ENCODE measurements around the gene MEF2D.

Gene MEF2D

DNA sequence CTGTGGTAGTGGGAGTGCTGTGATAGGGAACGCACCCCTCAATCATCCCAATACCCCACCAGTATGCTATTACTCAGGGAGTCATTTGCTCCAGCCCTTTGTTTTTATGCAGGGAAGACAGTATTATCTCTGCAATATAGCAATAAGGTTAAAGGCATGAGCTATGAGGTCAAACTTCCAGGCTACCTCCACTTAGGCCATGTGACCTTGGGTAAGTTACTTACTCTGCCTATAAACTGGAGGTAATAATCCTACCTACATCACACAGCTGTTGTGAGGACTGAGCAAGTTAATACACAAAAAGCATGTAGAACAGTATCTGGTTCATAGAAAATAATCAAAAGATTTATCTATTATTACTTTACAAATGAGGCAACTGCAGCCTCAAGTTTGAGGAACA lies 30.1 kb downstream of the MEF2D start:
- DNase-seq (ENCODE audit: low spot score), result no peak

DNA sequence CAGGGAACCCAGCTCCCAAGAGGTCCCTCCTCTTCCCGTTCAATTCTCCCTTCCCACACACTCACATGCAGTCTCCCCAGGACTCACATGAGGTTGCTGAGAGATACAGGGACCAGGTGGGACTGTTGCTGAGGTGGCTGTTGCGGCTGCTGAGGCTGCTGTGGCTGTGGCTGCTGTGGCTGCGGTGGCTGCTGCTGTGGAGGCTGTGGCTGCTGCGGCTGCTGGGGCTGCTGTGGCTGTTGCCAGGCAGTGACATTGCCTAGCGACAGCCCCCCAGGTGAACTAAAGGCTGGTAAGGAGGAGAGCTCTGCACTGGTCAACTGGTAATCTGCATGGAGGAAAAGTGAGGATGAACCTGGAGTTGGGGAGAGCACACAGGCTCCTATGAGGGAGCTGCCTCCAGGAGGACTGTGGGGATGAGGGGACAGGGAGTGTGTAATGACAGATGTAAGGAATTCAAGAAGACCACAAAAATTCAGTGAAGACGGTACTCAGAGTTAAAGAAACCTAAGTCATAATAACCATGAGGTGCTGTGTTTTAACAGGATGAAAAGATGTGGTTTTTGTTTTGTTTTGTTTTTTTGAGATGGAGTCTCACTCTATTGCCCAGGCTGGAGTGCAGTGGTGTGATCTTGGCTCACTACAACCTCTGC lies 31.8 kb downstream of the MEF2D start:
- no peak for DNase-seq (ENCODE audit: low spot score)

DNA sequence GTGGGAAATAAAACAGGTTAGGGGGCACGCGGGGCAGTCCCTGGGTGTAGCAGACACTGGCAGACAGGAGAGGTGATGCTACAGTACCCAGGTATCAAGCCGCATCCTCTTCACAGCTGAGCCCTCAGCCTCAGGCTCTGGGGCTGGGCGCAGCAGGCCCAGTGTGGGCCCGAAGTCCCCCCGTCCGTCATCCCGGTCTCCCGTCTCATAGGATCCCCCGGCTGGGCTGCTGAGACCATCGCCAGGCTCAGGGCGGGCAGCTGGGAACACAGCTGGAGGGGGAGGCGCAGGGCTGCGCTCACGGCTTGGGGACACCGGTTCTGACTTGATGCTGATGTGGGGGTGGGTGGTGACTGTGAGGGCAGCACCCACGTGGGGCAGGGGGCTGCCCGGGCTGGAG lies 32.7 kb downstream of the MEF2D start:
- no peak for DNase-seq (ENCODE audit: low spot score)

DNA sequence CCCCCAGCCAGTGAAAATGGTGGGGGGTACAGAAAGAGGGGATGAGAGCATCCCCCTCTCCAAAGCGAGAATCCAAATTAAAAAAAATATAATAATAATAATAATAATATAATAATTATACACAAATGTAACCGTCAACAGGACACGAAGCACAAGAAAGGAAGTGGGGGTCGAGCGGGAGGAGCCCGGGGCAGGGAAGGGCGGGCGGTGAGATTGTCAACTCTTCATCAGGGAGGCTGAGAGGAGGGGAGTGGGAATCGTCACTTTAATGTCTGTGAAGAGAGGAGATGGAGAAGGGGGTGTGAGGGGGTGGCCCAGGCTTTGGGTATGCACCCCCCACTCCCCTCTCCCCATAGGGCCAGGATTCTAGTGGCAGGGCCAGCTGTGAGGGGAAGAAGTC lies 33.2 kb downstream of the MEF2D start:
- no peak for DNase-seq (ENCODE audit: low spot score)

DNA sequence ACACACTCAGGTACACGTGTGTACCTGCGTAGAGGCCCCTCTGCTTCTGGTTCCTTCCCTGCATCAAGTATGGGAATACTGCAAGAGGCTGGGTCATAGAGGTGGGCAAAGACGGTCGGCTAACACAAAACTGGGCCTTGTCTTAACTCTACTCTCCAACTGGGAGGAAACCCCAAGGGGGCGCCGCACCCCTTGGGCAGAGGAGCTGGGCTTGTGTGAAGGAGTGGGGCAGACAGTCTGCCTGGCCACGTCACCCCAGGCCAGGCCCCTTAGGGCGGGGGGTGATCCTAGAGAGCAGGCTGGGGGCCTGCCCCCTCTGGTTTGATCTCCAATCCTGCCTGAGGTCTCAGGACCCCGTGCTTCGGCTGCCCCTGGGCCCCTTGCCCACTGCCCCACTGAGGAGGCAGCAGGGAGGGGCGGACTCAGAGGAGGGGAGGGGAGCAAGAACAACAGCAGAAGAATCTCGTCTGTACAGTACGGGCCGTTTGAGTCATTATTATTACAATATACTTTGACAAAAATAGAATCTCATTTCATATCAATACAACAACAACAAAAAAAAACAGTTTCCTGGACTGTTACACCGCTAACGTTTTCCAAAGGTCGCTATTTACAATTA lies 34.7 kb downstream of the MEF2D start:
- DNase-seq (ENCODE audit: low spot score), result no peak

DNA sequence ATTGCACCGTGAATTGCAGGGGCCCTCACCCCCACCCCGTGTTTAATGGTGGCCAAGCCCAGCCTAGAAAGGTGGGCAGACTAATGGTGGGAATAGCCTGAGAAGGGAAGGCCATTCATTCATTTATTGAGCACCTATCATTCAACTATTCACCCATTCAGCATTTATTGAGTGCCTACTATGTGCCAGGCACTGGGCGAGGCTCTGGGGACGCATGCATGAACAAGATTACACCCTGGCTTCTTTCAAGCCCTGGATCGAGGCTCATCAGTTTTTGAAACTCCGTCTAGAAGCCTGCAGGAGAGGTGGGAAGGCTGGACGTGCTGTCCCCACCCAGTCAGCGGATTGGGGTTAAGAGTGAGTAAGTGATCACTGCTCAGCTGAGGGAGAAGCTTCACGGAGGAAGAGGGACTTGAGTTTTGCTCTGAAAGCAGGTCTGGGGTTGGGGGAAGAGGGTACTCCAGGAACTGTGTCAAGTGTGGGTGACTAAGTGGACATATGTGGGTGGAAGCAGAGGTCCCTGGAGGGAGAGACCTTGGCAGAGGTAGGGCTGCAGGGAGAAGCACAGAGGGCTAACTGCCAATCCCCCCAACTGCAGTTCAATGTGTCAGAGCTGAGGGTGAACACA lies 35.6 kb downstream of the MEF2D start:
- DNase-seq (ENCODE audit: low spot score), result no peak

DNA sequence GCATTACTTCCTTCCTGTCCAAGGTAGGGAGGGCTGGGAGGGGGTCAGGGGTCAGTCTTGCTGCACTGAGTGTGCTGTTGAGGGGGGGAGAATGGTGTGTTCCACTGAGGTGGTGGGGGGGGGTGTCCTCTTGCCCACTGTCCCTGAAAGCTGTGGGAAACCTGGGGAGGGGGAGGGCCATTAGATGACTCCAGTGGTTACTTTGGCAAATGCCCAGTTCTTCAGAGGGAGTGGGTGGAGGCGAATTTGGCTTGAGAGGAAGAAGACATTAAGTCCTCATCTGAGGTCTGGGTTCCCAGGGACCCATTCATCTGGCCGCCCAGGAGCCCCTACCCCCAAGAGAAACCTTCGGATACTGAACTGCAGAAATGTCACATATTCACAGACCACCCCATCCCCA lies 36.2 kb downstream of the MEF2D start:
- no peak for DNase-seq (ENCODE audit: low spot score)

DNA sequence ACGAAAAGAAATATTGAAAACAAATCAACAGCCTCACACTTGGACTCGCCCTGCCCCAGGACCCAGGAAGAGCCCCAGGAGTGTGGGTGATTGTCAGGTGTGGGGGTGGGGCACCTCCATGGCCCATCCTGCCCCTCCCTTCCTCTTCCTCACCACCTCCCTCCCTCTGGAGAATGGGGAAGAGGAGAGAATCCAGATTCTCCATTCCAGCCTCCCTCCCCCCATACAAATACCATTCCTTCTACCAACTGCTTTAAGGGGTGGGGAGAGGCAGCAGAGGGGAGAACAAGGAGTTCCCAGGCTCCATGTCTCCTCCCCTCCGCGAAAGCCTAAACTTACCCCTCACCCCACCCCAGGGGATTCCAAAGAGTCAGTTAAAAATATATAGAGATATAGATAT lies 36.7 kb downstream of the MEF2D start:
- DNase-seq (ENCODE audit: low spot score), result no peak

DNA sequence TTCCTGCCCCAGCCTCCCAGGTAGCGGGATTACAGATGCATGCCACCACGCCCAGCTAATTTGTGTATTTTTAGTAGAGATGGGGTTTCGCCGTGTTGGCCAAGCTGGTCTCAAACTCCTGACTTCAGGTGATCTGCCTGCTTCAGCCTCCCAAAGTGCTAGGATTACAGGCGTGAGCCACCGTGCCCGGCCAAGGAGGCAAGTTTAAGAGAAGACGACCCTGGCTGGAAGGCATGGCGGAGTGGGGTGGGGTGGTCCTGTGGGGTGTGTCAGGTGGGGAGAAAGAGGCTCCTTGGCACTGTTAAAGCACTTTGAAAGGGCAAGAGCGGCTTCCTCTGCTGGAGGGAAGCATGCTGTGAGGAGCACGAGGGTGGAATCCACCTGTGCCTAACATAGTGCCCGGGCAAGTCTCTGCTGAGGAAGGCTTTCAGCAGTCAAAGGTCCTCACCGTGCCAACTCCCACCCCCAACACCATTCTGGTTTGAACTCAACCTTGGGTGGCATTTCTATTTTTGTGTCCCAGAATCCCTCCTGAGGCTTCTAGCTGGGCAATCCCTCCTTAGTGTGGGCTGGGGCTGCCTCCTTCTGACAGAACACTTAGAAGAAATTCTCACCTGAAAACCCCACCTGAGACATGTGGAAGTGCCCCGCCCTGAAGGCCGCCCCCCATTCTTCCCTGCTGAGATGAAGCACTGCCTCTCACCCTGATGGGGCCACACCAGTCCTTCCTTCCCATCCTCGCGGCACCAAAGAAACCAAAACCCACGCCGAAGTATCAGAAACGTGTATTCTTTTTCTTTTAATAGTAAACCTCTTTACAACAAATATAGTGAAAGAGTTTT lies 37.4 kb downstream of the MEF2D start:
- DNase-seq (ENCODE audit: low spot score), result no peak

DNA sequence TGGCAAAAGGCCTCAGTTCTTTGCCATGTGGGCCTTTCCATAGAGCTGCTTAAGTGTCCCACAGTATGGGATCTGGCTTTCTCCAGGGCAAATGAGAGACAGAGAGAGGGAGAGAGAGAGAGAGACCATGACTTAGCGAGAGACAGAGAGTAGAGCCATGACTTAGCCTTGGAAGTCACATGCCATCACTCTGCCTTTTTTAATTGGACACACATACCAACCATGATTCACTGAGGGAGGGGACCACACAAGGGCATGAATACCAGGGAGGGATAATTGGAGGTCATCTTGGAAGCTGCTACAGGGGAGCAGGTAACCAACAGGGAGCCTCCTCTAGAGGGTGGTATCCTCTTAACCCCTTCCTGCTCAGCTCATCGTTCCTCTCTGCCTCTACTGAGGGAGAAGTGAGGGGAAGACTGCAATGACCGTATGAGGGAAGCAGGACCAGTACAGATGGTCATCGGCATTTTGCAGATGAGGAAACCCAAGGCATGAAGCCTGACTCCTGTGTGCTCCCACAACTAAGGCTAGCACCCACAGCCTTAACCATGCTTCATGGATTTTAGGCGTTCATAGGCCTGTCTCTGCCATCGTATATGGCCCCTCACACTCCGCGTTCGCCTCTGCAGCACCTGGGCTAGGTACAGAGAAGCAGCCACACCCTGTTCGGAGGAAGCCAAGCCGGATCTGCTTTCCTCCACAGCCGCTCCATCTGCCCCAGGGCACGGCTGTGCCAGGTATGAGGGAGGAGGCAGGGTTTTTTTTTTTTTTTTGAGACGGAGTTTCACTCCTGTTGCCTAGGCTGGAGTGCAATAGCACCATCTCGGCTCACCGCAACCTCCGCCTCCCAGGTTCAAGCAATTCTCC lies 38.6 kb downstream of the MEF2D start:
- DNase-seq (ENCODE audit: low spot score), result no peak

DNA sequence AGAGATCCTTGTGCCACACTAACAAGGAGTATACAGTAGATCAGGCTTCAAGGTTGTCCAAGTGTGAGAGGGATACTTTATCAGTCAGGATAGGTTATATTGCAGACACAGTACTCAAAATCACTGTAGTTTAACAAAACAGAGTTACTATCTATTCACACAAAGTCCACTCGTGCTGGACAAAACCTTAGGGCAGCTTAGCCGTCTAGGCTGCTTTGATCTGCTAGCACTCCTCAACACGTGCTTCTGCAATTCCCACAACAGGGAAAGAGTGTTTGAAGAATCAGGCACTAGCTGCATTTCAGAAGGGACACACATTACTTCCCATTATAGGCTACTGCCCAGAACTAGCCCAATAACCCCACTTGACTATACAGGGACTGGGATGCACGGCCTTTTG lies 39.5 kb downstream of the MEF2D start:
- no peak for DNase-seq (ENCODE audit: low spot score)

DNA sequence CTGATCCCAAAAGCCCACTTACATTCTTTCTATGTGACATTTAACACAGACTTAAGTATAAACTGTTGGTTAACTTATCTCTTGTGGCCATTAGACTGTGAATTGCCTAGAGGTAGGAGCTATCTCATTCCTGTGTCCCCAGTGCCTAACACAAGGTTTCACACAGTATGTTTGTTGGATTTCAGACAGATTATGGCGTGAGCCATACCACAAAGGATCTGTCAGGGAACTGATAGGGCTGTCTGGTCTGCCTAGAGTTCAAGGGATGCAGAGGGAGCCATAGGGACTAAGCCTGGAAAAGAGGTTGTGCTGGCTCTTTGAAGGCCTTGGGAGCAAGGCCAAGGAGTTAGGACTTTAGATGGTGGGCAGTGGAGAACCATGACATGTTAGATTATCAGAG lies 40.0 kb downstream of the MEF2D start:
- no peak for DNase-seq (ENCODE audit: low spot score)

DNA sequence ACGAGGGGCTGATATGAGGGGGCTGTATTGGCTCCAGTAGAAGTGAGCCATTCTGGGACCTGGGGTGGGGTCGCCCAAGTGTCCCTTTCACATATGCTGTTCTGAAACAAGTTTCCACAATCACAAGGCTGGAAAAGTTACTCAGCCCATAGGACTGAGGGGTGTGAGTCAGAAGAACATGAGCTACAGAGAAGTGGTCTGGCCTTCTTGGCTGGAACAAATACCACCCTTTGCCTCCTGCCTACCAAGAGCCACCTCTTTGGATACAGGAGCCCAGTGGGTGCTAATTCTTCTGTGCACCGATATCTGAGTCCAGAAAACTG lies 42.4 kb downstream of the MEF2D start:
- no peak for DNase-seq (ENCODE audit: low spot score)

DNA sequence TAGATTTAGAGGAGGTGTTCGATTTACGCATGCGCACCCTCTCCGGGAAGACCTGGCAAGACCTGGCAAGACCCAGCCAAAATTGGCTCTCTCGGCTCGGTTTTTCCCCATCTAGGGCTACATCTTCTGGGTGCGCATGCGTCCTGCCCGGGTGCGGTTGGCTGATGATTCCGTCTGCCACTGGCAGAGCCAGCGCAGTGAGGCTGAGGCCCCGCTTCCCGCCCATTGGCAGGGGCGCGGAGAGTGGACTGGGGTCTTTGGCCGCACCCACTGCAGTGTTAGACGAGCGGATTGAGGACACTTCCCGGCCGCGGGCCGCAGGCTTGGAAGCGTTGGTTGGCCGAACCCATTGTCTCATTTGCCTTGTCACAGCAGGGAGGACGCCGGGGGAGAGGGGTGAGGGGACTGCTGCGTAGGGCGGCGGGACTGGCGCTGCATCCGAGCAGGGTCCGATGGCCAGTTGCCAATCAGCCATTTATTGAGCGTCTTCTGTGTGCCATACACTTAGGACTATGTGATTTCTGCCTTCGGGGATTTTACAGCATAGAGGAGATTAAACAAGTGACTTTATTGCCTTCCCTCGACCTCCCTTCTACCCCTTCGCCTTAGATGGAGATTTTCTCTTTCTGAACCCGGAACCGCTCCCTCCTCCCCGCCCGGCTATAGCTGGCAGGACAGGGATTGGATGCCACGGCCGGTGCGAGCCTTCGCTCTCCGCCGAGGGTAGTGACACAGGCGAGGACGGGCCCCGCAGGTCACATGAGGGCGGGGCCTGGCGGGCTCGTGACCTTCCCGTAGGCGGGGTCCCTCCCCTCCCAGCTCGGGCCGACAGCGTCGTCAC lies 43.7 kb downstream of the MEF2D start:
- peak; percentile 99 for DNase-seq (ENCODE audit: low spot score)

DNA sequence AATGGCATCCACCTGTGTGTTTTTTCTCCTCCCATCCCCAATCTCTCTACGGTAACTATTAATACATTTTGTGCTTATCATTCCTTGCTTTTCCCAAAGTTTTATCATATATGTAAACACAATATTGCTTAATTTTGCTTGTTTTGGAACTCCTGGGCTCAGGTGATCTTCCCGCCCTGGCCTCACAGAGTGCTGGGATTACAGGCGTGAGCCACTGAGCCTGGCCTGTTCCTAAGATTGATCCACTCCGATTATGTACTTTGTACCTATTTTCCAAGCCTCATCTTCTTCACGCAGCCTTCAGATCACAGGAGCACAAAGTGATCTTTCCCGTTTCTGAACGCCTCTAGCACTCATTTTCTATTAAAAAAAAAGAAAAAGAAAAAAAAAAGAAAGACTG lies 45.2 kb downstream of the MEF2D start:
- DNase-seq (ENCODE audit: low spot score), result no peak

DNA sequence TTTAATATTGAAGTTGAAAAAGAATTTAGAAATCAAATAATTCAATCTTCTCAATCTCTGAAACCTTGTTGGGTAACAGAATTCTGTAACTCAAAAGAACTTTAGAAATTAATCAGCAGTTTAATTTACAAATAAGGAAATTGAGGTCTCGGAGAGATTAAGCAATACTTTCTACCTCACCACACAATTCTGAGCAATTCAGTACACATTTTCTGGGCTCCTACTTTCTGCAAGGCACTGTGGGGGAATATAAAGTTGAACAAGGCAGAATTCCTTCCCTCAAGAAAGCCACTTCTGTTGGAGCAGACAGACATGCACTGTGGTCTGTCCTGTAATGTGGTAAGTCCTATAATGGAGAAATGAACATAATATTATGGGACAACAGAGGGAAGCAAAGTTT lies 47.7 kb downstream of the MEF2D start:
- no peak for DNase-seq (ENCODE audit: low spot score)

DNA sequence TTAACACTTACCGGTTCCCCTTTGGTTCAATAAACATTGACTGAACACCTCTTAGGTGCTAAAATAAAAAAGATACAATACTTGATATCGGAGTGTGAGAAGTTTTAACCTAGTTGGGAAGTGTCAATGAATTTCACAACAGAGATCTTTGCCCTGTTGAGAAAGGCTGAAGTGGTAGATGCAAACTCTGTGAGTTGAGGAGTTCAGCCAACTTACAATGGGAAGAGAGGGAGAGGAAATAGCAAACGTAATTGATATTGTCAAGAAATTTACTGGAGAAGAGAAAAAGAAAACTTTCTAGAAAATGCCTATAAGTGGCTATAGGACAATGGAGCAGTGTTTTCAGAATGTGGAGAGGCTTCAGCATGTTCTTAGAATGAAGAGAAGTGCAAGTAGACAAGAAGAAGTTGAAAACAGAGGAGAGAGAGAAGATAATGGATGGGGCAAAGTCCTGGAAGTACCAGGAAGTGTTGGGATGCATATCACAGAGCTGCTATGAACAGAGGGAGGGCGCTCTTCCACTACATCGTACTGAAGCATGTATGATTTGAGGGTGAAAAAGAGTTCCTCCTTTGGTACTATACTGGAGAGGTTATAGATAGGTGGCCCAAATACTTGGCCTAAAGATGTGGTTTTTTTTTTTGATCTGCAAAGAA lies 48.9 kb downstream of the MEF2D start:
- DNase-seq (ENCODE audit: low spot score), result no peak

DNA sequence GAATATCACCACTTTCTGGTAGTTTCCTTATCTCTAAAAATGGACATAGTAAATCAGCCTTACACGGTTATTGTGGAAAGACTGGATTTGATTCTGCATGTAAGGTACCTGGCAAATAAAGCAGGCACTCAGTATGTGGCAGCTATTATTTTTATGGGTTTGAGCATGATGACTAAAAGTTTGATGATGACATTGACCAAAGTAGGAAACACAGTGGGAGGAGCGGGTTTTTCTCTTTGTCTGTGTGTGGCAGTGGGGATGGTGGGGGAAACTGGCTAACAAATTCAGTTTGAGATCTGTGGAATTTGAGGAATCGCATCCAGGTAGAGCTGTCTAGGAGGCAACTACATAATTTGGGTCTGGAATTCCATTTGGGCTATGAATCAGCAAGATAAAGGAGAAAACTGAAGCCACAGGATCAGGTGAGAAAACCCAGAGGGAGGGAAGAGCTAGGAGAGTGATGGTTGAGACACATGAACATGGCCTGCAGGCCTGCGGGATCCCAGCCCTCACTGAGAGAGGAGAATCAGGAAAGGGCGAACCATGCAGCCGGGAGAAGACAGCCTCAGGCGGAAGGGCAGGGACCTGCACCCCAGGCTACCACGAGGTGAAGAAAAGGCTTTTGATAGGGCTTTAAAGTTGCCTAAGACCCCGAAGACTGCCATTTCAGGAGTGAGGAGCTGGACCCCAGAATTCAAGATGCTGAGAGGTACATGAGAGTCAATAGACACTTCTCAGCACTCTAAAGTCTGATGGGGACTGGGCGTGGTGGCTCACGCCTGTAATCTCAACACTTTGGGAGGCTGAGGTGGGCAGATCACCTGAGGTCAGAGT lies 52.2 kb downstream of the MEF2D start:
- DNase-seq (ENCODE audit: low spot score), result no peak

DNA sequence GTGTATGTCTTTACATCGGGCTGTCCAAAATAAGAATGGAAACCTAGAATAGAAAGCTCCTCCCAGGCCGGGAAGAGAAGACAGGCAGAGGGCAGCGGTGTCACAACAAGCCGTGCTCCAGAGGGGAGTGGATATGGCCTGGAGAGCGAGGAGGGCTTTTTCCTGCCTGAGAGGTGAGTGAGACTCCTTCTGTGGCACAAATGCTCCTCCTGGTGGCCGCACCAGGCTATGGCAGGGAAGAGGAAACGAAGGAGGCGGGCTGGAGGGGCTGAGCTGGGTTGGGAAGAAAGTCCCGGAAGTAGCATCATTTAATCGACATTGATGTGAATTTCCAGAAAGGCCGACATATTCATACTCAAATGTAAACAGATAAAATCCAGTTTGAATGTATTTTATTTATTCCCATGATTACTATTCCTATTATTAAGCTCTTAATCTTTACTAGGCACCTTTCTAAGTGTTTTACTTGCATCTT lies 54.7 kb downstream of the MEF2D start:
- DNase-seq (ENCODE audit: low spot score), result peak; percentile 92

All from SK-N-DZ (cell line).